ENCODE data around the gene CTTN. TPM values are rescaled to one million over a fixed set of nuclear protein-coding genes. Genes with fewer than 3 reads are reported as not detected.

The CTTN gene
- total RNA-seq, 3 donors from 2014 or later = 223 to 314 (median 280) TPM

DNA sequence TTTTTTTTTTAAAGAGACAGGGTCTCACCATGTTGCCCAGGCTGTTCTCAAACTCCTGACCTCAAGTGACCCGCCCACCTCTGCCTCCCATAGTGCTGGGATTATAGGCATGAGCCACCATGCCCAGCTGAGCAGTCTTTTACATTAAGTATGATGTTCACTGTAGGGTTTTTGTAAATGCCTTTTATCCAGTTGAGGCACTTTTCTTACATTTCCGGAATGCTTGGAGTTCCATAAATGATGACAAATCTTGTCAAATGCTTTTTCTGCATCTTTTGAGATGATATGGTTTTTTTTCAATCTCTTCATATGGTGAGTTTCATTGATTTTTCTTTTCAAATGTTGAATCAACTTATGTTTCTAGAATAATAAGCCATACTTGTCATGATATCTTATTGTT, 29.4 kb upstream of the CTTN start:
- intact Hi-C loops (cut with DNase I, micrococcal nuclease) = no loop called here
- no peaks in the 10 kb centered on the region for H3K4me1 ChIP-seq (ENCODE audit: low read depth)
- no peak overlapping the region for H3K4me3 ChIP-seq
- TF ChIP-seq, protein P1, sequence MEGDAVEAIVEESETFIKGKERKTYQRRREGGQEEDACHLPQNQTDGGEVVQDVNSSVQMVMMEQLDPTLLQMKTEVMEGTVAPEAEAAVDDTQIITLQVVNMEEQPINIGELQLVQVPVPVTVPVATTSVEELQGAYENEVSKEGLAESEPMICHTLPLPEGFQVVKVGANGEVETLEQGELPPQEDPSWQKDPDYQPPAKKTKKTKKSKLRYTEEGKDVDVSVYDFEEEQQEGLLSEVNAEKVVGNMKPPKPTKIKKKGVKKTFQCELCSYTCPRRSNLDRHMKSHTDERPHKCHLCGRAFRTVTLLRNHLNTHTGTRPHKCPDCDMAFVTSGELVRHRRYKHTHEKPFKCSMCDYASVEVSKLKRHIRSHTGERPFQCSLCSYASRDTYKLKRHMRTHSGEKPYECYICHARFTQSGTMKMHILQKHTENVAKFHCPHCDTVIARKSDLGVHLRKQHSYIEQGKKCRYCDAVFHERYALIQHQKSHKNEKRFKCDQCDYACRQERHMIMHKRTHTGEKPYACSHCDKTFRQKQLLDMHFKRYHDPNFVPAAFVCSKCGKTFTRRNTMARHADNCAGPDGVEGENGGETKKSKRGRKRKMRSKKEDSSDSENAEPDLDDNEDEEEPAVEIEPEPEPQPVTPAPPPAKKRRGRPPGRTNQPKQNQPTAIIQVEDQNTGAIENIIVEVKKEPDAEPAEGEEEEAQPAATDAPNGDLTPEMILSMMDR (IDR thresholded peaks at IDR 0.05) = no peak
- H3K36me3 ChIP-seq (ENCODE audit: low read depth) = peaks cover 6% of the 10 kb centered on the region
- H3K9me3 ChIP-seq = no peaks in the 10 kb centered on the region
- ATAC-seq (no peak), DNase-seq (no peak)

DNA sequence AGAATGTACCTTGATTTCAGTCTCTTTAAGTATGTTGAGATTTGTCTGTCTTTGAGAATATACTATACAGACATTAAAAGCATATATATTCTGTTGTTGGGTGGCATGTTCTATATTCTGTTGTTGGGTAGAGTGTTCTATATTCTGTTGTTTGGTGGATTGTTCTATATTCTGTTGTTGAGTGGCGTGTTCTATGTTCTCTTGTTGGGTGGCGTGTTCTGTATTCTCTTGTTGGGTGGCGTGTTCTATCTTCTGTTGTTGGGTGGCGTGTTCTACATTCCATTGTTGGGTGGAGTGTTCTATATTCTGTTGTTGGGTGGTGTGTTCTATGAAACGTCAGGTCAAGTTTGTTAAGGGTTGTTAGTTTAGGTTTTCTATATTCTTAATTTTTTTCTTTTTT, 27.1 kb upstream of the CTTN start:
- ATAC-seq (peak; percentile 42), DNase-seq (no peak)
- no peak overlapping the region for H3K4me3 ChIP-seq
- no peaks in the 10 kb centered on the region for H3K9me3 ChIP-seq
- TF ChIP-seq, protein P1 (IDR thresholded peaks at IDR 0.05) = no peak
- no peaks in the 10 kb centered on the region for H3K4me1 ChIP-seq (ENCODE audit: low read depth)
- H3K36me3 ChIP-seq (ENCODE audit: low read depth) = peaks cover 6% of the 10 kb centered on the region
- intact Hi-C loops (cut with DNase I, micrococcal nuclease) = no loop called here

DNA sequence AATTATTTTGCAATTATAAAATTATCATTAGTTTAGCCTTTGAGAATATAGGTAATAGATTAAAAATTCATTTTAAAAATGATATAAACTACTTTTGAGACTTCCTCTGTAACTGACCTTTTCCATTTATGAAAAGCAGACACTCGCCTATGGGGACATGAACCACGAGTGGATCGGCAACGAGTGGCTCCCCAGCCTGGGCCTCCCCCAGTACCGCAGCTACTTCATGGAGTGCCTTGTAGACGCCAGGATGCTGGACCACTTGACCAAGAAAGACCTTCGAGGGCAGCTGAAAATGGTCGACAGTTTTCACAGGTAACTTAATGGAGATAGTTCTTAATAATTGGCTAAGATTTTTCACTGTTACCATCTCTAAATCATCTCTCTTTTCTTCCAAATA, 26.3 kb upstream of the CTTN start:
- TF ChIP-seq, protein P1 (IDR thresholded peaks at IDR 0.05) = no peak
- no peak for ATAC-seq
- H3K36me3 ChIP-seq (ENCODE audit: low read depth) = peaks cover 6% of the 10 kb centered on the region
- H3K9me3 ChIP-seq = no peaks in the 10 kb centered on the region
- H3K4me3 ChIP-seq = no peak overlapping the region
- intact Hi-C loops (cut with DNase I, micrococcal nuclease) = no loop called here
- DNase-seq = no peak
- H3K4me1 ChIP-seq (ENCODE audit: low read depth) = no peaks in the 10 kb centered on the region

DNA sequence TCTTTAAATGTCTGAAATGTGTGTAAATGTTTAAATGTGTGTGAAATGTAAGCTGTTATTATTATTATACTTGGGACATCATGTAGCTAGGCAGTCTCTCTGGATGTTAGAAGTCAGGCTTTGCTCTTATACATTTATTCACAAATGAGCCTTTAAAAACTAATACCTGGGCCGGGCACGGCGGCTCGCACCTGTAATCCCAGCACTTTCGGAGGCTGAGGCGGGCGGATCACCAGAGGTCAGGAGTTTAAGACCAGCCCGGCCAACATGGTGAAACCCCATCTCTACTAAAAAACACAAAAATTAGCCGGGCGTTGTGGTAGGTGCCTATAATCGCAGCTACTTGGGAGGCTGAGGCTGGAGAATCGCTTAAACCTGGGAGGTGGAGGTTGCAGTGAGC, 21.7 kb upstream of the CTTN start:
- Histone ChIP-seq H3K4me1 (ENCODE audit: low read depth) (no peaks in the 10 kb centered on the region), H3K9me3 (no peaks in the 10 kb centered on the region), H3K4me3 (no peak overlapping the region), H3K36me3 (ENCODE audit: low read depth) (peaks cover 6% of the 10 kb centered on the region)
- no peak for DNase-seq
- intact Hi-C loops (cut with DNase I, micrococcal nuclease) = no loop called here
- TF ChIP-seq, protein P1 (IDR thresholded peaks at IDR 0.05) = no peak
- ATAC-seq = no peak

DNA sequence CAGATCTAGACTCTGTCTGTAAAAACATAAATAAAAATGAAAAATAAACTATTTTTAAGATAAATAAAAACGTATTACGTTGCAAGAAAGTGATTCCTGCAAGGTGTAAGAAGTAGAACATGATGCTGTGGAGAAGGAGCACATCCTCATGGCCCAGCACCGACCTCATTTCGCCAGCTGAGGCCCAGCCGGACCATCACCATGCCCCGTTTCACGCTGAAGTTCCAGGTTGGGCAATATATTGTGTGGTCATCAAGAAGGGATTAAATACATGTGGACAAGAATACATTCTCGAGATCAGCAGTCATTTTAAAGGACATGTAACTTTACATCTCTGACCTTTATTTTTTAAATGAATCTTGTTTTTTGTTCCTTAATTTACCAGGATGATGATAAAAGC, 20.7 kb upstream of the CTTN start:
- no peaks in the 10 kb centered on the region for H3K9me3 ChIP-seq
- no peak for ATAC-seq
- no peaks in the 10 kb centered on the region for H3K4me1 ChIP-seq (ENCODE audit: low read depth)
- TF ChIP-seq, protein P1 (IDR thresholded peaks at IDR 0.05) = no peak
- no peak overlapping the region for H3K4me3 ChIP-seq
- intact Hi-C loops (cut with DNase I, micrococcal nuclease) = no loop called here
- DNase-seq = no peak
- H3K36me3 ChIP-seq (ENCODE audit: low read depth) = peaks cover 6% of the 10 kb centered on the region

DNA sequence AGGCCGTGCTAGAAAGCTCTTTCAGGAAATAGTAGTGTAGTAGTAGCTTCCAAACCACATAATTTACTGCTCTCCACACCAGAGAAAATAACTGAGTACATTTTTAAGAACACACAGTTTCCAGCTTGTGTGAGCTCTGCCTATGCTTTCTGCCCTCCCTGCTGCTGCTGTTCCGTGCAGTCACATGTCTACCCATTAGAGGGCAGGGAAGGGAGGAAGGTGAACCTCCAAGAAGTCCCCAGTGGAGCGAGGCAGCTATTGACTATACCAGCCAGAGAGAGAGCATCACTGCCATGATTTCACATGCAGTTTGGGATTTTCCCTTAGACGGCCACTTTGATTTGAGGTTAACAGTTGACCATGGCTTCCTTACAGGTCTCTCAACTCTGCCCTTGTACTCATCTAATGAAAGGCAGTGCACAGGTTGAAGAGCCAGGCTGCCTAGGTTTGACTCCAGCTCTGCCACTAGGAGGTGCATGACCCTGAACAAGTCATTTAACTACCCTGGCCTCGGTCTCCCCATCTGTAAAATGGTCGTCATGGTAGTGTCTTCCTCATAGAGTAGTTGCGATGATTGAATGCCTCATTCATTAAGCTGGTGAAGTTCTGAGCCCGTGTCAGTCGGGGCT, 19.7 kb upstream of the CTTN start:
- intact Hi-C loops (cut with DNase I, micrococcal nuclease) = no loop called here
- Histone ChIP-seq H3K36me3 (ENCODE audit: low read depth) (peaks cover 1% of the 10 kb centered on the region), H3K4me1 (ENCODE audit: low read depth) (no peaks in the 10 kb centered on the region), H3K4me3 (no peak overlapping the region), H3K9me3 (no peaks in the 10 kb centered on the region)
- DNase-seq (no peak), ATAC-seq (no peak)
- TF ChIP-seq, protein P1 (IDR thresholded peaks at IDR 0.05) = no peak

All from mucosa of descending colon (tissue), 3 donors.